HG02973 (cell line): ENCODE data around the gene ARG1.
A peak's percentile ranks its signal among the peaks of the same experiment; 100 is the strongest.

ENCODE experiments used
- ATAC-seq: cut with Tn5 transposase; IDR thresholded peaks from one replicate; pipeline ENCODE4 v1.9.1; 2021; ENCODE audit warnings: moderate library complexity; ENCODE audit not compliant: unreplicated experiment

ARG1 gene

DNA sequence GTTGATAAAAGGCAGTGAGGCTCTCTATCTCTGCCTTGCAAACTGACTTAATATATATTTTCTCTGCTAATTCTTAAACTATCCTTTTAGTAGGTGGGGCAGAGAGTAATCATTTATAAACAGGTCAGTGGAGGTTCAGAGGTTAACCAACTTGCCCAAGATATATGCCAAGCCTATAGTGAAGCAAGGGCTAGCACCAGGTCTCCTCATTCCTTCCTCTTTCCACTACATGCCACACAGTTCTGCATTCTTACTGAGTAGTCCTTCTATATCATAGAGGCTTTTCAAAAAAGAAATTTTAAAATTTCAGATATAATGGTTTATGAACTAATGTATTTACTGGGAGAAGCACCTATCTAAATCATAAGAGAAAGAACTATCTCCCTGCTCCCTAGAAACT lies 8.5 kb downstream of the ARG1 start:
- no peak for ATAC-seq

- ATAC-seq = no peak
Measured at GRCh38 chr6:131586543-131586942, 13.5 kb downstream of the ARG1 start.

DNA sequence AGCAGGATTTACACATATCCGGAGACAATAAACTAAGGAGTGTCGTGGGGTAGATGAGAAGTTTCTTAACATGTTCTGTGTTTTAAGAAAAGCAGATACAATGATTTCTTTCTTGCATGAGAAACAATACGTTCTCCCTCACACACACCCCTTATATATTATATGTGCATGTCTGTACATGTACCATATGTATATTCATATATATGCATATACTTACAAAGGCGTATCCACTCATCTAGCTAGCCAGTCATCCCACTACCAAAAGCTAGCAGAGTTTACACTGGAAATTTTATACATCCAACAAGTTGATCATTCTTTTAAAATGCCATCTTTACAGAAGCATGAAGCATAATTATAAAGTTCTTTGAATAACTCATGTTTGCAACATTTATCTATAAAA lies 14.9 kb downstream of the ARG1 start:
- ATAC-seq = no peak

DNA sequence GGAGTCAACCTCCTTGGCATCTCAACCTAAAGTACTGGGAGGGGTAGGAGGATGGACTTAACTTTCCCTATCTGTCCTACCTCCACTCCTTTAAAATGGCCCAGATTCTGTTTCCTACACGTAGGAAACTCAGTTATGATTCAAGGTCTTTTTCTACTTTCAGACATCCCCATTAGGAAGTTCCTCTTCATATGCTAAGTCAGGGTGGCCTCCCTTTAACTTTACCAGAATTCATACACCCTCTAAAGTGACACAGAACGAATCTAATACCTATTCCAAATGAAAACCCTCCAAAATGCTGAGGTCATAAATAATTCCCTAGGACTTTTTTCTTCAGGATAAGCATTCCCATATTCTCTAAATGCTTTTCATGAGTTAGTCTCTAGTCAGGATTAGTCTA lies 15.6 kb downstream of the ARG1 start:
- ATAC-seq = no peak

- ATAC-seq = no peak
Measured at GRCh38 chr6:131592935-131593334, 19.9 kb downstream of the ARG1 start.

DNA sequence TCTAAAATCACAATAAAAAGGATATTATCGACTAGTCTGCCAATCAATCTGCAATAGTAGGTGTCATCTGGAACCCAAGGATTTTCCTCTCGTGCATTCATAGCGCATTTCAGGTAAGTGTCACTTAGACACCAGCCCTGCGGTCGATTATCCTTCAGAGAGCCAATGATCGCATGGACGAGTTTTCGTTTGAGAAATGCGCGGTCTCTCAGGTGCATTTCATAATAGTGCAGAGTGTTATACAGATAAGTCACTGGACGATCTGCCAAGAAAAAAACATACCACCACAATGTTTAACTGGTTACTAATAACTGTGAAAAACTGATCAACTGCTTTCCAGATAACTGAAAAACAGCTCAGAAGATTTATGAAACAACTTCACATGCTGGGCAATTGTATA lies 21.0 kb downstream of the ARG1 start:
- no peak for ATAC-seq

DNA sequence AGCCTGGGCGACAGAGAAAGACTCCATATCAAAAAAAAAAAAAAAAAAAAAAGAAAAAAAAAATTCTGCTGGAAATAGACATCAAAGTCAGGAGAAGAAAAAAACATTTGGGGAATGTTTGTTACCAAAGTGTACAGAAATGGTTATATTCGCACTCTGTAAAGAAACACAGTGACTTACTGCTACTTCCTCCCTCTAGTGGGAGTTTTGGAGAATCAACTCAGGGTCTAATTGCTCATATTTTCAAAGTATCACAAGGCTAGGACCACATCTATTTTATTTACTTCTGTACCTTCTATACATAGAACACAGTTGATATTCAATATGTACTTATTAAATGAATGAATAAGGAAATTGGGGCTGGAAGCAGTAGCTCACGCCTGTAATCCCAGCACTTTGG lies 24.4 kb downstream of the ARG1 start:
- ATAC-seq = no peak

DNA sequence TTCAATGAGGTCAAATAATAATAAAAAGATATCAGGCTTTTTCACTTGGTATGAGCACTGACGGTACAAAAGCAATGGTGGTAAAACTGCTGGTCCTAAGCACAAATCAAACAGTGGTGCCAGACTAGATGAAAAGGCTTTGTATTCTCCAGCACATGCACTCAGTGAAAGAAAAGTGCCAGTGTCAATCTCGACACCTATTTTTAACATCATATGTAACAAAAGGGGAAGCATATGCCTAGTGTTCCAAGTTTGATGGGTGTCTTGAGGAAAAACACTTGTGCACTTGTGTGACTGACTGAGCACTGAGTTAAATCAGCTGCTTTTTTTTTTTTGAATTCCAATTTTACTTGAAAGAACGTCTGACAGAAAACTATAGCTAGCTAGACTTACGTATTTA lies 27.7 kb downstream of the ARG1 start:
- no peak for ATAC-seq

DNA sequence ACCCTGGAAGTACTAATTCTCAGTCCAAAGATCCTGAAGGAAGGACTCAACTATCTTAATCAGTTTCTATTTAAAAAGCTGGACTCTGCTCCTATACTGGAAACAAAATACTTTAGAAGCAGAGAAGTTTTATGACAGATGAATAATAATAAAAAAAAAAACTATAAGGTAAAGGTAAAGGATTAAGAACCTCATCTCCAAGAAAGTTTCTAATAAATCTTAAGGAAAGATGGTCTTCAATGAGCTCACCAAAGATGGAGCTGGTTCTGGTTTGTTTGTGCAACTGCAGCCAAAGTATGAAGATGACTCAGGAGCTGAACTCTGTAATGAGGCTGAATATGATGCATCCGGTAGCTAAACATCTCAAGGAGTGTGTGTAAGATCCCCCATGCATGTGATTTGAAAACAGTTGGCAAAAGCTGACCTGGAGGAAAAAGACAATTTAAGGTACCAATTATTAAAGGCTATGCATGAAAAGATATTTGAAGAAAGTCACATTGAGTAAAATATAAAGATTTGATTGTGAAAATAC lies 29.8 kb downstream of the ARG1 start:
- ATAC-seq = no peak

- no peak for ATAC-seq
Measured at GRCh38 chr6:131613296-131613925, 40.4 kb downstream of the ARG1 start.

GRCh38 chr6:131615275-131615674 lies 42.2 kb downstream of the ARG1 start:
- ATAC-seq = no peak

GRCh38 chr6:131627724-131628682 lies 55.0 kb downstream of the ARG1 start, which contains the start of gene MED23:
Gene MED23, minus strand, starts transcription at chr6:131628242. Its CDS starts 193 bp downstream, at chr6:131628049.
- peak; percentile 95 for ATAC-seq

DNA sequence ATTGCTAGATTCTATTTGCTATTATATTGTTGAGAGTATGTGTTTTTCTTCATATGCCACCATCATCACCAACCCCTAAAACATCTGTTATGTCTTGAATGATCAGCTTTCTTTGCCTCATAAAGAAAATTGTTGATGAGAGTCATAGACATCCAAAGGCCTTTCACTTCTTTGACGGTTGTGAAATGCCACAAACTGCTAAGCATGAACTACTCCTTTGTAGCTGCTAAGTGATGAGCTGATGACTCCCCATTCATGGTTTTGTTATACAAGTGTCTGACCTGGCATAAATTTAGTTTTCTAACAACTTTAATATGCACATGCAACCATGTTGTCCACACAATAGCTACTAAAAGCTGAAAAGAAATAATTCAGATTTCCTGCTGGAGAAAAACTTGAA lies 55.7 kb downstream of the ARG1 start:
- no peak for ATAC-seq

- ATAC-seq = no peak
Measured at GRCh38 chr6:131629651-131630050, 56.6 kb downstream of the ARG1 start.

DNA sequence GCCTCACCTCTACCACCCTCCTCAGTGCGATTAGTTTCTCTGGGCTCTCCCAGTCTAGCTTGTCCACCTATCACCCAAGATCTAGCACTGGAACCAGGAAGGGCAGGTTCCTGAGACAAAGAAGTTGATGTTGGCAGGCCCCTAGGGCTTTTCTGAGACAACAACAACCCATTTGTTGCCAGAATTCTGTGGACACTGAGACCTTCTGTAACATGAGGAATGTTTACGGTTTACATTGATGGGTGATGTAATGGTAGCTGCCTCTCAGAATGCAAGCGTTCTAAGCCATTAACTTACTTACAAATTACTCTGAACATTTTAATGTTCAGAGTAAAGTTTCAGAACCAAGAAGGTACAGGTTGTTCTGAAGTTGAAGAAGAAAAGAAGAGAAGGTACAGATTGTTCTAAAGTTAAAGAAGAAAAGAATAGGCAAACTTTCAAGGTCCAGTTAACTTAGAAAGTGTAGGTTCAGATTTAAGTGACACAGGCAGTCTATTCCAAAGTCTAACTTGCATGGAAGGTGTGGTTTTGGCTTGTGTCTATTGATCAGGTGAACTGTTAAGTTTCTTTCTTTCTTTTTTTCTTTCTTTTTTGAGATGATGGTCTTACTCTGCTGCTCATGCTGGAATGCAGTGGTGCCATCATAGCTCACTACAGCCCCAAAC lies 58.7 kb downstream of the ARG1 start:
- ATAC-seq = no peak
